IPS-18c (cell line): Measurements from ENCODE around the gene PCBD2.
"Not testable (repeated sequence)": the region's sequence is repeated elsewhere in the genome, so short reads cannot be mapped to it uniquely, and the experiment has no call there.

ENCODE experiments used
- H3K4me3 ChIP-seq: 2 replicates; pipeline ENCODE4 v1.7.0; 2013; ENCODE audit warnings: low read depth, mild to moderate bottlenecking, low read length, moderate library complexity; ENCODE audit not compliant: insufficient read depth
- H3K9me3 ChIP-seq: one replicate; pipeline ENCODE4 v1.6.1; 2013; ENCODE audit warnings: mild to moderate bottlenecking, low read length, moderate library complexity; ENCODE audit not compliant: control insufficient read depth, insufficient read depth

The PCBD2 gene

DNA sequence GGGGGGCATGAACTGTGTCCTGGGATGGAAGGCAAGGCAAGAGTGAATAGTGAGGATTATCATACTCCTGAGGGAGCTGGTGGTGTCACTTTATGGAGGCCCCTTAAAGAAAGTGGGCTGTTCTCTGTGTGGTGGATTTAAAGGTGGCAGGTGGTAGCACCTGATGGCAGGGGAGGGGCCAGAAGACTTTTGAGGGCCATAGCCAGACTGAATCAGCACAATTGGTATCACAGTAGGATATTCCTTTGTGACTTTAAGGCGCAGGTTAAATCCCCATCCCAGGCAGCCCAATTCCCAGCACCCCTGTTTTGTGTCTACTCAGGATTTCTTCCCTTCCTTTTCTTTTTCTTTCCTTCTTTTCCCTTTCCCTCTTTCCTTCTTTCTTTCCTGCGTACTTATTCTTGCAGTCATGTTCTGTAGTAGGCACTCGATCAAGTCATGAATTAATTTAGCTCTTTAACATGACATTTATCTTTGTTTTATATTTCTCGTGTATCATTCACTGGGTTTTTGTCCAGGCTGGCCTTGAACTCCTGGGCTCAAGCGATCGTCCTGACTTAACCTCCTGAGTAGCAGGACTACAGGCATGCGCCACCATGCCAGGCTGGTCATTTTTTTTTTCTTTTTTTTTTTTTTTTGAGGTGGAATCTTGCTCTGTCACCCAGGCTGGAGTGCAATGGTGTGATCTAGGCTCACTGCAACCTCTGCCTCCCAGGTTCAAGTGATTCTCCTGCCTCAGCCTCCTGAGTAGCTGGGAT lies 11.0 kb upstream of the PCBD2 start:
- no peak overlapping the region for H3K4me3 ChIP-seq
- peaks cover 2% of the 10 kb centered on the region for H3K9me3 ChIP-seq

GRCh38 chr5:134902071-134902801 lies 2.7 kb upstream of the PCBD2 start:
- no peaks in the 10 kb centered on the region for H3K9me3 ChIP-seq
- H3K4me3 ChIP-seq: no peak overlapping the region

GRCh38 chr5:134905246-134905996 lies 490 bp downstream of the PCBD2 start:
- Histone ChIP-seq H3K4me3 (peak overlapping the region; percentile 58), H3K9me3 (no peaks in the 10 kb centered on the region)

- Histone ChIP-seq H3K9me3 (no peaks in the 10 kb centered on the region), H3K4me3 (no peak overlapping the region)
Observed at GRCh38 chr5:134906811-134907210, 1.9 kb downstream of the PCBD2 start.

DNA sequence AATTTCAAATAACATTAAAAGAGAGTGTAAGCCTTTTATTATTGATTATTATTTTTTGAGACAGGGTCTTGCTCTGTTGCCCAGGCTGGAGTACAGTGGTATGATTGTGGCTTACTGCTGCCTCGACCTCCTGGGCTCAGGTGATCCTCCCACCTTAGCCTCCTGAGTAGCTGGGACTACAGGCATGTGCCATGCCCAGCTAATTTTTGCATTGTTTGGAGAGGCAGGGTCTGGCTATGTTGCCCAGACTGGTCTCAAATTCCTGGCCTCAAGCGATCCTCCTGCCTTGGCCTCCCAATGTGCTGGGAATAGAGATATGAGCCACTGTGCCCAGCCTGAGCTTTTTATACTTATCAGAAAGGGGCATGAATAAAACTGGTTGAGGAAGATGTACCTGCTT lies 5.8 kb downstream of the PCBD2 start:
- not testable (repeated sequence) for H3K9me3 ChIP-seq, H3K4me3 ChIP-seq

DNA sequence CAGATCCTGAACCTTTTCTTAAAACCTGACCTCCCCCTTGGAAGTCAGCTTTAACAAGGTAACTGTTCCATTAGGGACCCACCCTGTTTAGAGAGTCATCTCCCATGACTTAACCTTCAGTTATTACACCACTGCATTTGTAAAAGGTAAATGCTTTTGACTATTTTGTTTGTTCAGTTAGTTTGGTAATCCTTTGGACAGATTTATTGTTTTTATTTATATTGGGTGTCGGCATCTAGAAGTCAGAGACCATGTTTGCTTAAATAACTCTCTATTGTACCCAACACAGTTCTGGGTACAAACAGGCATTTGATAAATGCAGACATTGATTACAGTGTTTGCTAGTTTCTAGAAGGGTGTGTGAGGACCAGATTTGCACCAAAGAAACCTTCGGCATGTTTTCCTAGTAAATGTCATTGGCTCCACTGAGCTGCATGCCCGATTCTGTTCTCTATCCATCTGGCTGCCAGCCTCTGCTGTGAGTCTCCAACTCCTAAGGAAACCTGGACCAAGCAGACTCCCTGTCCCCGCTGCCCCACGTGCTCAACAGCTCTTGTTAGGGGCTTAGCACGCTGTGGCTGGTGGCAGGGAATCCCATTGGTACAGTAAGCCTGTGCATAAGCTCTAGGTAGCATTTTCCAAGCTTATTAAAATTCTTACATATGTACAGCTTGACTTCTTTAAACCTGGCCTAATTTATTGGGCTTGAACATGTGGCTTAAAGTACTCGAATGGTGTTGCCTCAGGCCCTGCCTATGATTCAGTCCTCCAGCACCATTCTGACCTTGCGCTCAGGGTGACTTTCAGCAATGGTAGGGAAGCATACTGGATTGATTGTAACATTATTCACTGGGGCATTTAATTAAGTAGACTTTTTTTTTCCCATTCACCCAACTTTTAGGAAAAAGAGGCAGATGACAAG lies 6.6 kb downstream of the PCBD2 start:
- H3K4me3 ChIP-seq: no peak overlapping the region

DNA sequence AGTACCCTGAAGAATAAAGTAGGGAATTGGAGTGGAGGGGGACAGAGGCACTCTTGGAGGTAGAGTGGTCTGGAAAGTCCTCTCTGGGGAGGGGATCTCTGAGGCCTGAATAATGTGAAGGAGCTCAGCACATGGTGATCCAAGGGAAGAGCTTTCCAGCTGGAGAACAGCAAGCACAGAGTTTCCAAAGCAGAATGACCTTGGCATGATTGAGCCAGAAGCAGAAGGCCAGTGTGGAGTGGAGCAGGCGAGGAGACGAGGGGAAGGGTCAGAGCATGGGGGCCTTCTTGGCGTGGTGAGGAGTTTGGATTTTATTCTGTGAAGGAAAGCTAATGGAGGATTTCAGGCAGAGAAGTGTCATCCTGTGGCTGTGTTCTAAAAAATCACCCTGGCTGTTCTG lies 8.3 kb downstream of the PCBD2 start:
- no peak overlapping the region for H3K4me3 ChIP-seq
- H3K9me3 ChIP-seq: no peaks in the 10 kb centered on the region

More for the DNA sequence above, 6.6 kb downstream of the PCBD2 start:
- no peaks in the 10 kb centered on the region for H3K9me3 ChIP-seq

GRCh38 chr5:134913795-134914194 lies 8.9 kb downstream of the PCBD2 start:
- no peaks in the 10 kb centered on the region for H3K9me3 ChIP-seq
- no peak overlapping the region for H3K4me3 ChIP-seq

- Histone ChIP-seq H3K4me3 (no peak overlapping the region), H3K9me3 (peaks cover 2% of the 10 kb centered on the region)
Observed at GRCh38 chr5:134917070-134917815, 12.3 kb downstream of the PCBD2 start.

GRCh38 chr5:134918861-134919260 lies 13.9 kb downstream of the PCBD2 start:
- no peak overlapping the region for H3K4me3 ChIP-seq

DNA sequence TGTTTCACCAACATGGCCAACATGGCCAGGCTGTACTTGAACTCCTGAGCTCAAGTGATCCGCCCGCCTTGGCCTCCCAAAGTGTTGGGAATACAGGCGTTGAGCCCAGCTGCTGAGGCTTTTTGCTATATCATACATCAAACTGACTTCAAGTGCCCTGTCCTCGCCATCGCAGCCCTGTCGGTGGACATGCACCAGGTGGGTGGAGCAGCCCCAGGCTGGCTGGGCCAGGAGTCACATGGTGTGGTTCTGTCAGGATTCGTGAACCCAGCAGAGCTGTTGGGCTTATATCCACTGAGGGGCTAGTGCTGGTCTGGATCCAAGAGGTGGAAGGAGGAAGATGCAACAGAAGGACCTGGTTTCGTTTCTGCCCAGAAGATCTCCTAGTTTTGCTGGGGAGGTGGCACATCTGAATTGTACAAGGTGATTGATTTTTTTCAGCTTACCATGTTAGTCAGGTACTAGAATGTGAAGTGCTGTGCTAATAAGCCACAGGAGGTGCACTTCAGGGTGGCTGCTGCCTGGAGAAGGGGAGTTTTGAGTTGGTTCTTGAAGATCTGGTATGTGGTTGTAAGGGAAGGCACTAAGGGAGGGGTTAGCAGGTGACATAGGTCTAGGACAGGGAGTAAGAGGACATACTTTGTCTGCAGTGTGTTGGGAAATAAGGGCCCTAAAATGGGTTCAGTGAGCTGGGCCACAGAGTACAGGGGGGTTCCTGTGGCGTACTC lies 16.1 kb downstream of the PCBD2 start:
- peaks cover 2% of the 10 kb centered on the region for H3K9me3 ChIP-seq
- H3K4me3 ChIP-seq: no peak overlapping the region

More at GRCh38 chr5:134918861-134919260, 13.9 kb downstream of the PCBD2 start:
- H3K9me3 ChIP-seq: peaks cover 2% of the 10 kb centered on the region

GRCh38 chr5:134932508-134932907 lies 27.6 kb downstream of the PCBD2 start:
- Histone ChIP-seq H3K9me3 (no peaks in the 10 kb centered on the region), H3K4me3 (no peak overlapping the region)

- no peaks in the 10 kb centered on the region for H3K9me3 ChIP-seq
Observed at GRCh38 chr5:134934202-134934601, 29.3 kb downstream of the PCBD2 start.

GRCh38 chr5:134935711-134936602 lies 31.0 kb downstream of the PCBD2 start:
- no peaks in the 10 kb centered on the region for H3K9me3 ChIP-seq
- no peak overlapping the region for H3K4me3 ChIP-seq

More at GRCh38 chr5:134934202-134934601, 29.3 kb downstream of the PCBD2 start:
- no peak overlapping the region for H3K4me3 ChIP-seq

GRCh38 chr5:134937526-134937925 lies 32.6 kb downstream of the PCBD2 start:
- no peak overlapping the region for H3K4me3 ChIP-seq
- H3K9me3 ChIP-seq: no peaks in the 10 kb centered on the region
